22Rv1 (cell line): ENCODE results near the gene CNIH3.

Experiments
- ZFX ChIP-seq: fragments of 450-650 bp; IDR thresholded peaks from 2 replicates; pipeline ENCODE4 v1.6.1; 2017; ENCODE audit warnings: antibody characterized with exemption, borderline replicate concordance
- TF ChIP-seq, protein P1 (sequence below): fragments of 450-650 bp; IDR thresholded peaks from 2 replicates; pipeline ENCODE4 v1.5.1; 2017; ENCODE audit warnings: mild to moderate bottlenecking

GRCh38 chr1:224666913-224667312 lies 50.8 kb downstream of the CNIH3 start:
- TF ChIP-seq, protein P1, sequence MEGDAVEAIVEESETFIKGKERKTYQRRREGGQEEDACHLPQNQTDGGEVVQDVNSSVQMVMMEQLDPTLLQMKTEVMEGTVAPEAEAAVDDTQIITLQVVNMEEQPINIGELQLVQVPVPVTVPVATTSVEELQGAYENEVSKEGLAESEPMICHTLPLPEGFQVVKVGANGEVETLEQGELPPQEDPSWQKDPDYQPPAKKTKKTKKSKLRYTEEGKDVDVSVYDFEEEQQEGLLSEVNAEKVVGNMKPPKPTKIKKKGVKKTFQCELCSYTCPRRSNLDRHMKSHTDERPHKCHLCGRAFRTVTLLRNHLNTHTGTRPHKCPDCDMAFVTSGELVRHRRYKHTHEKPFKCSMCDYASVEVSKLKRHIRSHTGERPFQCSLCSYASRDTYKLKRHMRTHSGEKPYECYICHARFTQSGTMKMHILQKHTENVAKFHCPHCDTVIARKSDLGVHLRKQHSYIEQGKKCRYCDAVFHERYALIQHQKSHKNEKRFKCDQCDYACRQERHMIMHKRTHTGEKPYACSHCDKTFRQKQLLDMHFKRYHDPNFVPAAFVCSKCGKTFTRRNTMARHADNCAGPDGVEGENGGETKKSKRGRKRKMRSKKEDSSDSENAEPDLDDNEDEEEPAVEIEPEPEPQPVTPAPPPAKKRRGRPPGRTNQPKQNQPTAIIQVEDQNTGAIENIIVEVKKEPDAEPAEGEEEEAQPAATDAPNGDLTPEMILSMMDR = no peak
- no peak for TF ChIP-seq ZFX
